GM19324 (cell line): ENCODE data around the gene AMH.
A peak's percentile ranks its signal among the peaks of the same experiment; 100 is the strongest.

ENCODE experiments used
- ATAC-seq: cut with Tn5 transposase; IDR thresholded peaks from one replicate; pipeline ENCODE4 v1.9.1; 2021; ENCODE audit warnings: mild to moderate bottlenecking, moderate library complexity; ENCODE audit not compliant: unreplicated experiment, low FRiP score

Gene AMH

DNA sequence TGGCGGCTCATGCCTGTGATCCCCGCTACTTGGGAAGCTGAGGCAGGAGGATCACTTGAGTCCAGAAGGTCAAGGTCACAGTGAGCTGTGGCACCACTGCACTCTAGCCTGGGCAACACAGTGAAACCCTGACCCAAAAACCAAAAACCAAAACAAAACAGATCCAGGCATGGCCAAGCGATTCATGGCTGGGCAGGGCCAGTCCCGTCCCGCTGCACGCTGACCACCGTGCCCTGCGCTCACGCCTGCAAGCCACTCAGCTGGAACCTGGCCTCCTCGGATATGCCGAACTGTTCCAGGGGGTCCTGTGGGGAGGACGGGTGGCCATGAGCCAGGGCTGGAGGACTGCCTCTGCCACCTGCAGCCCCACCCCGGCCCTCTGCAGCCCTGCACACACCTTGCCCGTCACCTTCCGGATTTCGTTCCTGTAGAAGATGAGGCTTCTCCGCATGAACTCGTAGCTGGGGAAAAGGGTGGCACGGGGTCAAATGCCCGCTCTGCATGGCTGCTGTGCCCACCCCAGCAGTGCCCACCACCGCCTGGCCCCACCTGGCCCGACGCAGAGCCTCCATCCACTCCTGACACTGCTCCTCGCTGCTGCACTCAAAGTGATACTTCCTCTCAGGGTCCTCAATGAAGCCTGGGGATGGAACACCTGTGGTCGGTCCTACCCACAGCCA is 15.4 kb upstream of the AMH start:
- ATAC-seq, result no peak

DNA sequence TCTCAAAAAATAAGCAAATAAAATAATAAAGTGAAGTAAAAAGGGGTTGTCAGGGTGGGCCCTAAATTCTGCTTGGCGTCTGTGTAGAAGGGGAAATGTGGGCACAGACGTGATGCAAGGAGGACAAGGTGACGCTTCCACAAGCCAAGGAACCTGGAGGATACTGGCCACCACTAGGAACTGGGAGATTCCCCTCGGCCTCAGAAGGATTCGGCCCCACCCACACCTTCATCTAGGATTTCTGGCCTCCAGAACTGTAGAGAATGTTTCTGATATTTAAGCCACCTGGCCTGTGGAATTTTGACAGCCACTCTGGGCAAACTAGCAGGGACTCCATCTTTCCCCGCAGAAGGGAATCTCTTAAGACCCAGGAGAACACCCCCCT is 14.1 kb upstream of the AMH start:
- no peak for ATAC-seq

- peak; percentile 10 for ATAC-seq
These were observed 13.6 kb upstream of the AMH start for GRCh38 chr19:2235381-2236063.

DNA sequence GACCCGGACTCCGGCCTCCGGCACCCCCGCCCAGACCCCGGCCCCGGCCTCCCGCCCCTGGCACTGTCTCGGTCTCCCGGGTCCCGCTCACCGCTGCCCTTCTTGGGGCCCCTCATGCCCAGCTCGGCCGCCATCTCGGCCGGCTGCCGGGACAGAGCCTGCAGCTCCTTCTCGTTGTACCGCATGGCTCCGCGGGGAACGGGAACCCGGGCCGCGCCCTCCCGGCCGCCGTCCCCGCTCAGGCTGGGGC is 13.1 kb upstream of the AMH start:
- no peak for ATAC-seq

DNA sequence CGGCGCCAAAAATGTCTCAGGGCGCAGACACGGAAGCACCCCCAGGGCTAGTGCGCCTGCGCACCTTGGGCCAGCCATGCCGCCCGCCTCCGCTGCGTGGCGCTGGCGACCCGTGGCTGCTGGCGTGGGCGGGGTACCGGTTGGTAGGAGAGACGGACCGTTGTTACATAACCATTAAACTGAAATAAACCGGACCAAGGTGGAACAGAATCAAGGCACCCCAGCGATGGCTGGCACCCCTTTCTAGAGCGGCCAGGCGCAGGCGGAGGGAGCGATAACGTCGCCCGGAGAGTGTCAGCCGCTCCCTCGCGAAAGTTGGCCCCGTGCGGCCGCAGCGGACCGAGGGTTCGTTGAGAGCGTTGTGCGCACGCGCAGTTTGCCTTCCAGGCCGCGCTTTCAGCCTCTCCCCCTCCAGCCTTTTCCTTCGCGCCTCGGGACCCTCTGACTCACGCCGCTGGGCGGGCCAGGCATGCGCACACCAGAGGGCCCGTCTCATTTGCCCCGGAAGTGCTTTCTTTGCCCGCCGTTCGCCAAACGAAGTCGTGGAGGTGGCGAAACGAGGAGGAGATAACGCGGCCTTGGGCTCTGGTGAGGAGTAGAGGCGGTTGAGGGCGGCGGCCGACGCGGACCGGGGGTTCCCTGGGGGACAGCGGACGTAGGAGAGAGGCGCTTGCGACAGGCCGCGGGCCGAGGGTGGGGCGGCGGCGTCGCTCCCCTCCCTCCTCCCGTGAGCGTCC is 12.6 kb upstream of the AMH start, which contains the start of the genes PLEKHJ1 and SF3A2:
PLEKHJ1 (minus strand) TSS at position 16 of the 737 bp plus-strand sequence. CDS start 81 bp downstream, outside the sequence.
SF3A2 (plus strand) TSS at position 511 of the 737 bp plus-strand sequence. CDS start 6,595 bp downstream, outside the sequence.
- ATAC-seq, result peak; percentile 85

- no peak for ATAC-seq
These were observed 11.9 kb upstream of the AMH start for GRCh38 chr19:2237051-2237868.

GRCh38 chr19:2237869-2238153 is 11.3 kb upstream of the AMH start:
- ATAC-seq, result no peak

DNA sequence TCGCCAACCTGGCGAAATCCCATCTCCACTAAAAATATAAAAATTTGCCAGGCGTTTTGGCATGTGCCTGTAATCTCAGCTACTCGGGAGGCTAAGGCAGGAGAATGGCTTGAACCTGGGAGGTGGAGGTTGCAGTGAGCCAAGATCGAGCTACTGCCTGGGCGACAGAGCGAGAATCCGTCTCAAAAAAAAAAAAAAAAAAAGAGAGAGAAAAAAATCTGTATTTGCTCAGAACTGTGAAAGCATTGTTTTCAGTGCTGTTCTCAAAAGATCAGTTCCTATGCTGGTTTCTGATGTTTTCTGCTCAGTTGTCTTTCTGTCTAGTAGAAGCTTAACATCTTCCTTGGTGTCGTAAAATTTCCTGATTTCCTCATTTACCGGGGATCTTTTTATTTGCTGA is 9.9 kb upstream of the AMH start:
- no peak for ATAC-seq

DNA sequence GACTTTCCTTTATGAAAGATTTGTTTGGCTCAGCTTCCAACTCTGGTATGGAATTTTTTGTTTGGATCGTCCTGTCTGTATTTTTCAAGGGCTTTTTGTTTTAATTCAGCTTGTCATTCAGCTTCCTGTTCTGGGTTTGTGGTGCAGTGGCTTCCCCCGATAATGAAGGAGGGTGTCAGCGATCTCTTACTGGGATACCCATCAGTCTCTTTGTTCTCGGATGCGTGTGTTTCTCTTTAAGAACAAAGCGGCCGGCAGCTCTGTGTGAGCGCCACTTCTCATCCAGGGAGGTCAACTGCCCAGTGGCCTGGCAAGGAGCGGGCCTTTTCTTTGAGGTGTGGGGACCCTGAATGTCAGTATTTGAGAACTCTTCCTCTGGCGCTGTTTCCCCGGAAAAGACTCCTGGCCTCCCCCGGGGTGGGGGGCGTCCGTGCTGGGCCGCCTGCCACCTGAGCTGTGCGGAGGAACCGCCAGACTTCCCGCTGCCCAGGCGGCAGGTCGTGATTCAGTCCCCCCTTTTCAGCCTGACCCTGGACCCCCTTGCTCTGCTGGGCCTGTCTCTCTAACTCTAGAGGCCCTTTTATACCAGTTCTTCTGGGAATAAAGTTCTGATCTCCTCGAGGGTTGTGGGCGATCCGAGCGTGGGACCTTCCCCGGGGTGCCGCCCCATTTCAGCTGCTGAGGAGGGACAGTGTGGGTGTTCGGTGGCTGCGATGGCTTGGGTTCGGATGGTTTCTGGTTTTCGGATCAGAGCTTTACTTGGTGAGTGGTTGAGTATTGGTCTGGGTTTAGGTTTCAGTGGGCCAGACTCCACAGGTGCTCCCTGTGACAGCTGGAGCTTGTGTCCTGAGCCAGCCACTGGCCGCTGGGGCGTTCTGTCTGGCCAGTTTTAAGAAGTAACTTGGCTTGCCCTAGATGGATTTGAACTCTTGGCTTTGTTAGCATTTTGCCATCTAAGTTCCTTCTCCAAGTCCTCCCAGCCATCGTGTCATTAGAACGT is 9.1 kb upstream of the AMH start:
- ATAC-seq, result no peak

DNA sequence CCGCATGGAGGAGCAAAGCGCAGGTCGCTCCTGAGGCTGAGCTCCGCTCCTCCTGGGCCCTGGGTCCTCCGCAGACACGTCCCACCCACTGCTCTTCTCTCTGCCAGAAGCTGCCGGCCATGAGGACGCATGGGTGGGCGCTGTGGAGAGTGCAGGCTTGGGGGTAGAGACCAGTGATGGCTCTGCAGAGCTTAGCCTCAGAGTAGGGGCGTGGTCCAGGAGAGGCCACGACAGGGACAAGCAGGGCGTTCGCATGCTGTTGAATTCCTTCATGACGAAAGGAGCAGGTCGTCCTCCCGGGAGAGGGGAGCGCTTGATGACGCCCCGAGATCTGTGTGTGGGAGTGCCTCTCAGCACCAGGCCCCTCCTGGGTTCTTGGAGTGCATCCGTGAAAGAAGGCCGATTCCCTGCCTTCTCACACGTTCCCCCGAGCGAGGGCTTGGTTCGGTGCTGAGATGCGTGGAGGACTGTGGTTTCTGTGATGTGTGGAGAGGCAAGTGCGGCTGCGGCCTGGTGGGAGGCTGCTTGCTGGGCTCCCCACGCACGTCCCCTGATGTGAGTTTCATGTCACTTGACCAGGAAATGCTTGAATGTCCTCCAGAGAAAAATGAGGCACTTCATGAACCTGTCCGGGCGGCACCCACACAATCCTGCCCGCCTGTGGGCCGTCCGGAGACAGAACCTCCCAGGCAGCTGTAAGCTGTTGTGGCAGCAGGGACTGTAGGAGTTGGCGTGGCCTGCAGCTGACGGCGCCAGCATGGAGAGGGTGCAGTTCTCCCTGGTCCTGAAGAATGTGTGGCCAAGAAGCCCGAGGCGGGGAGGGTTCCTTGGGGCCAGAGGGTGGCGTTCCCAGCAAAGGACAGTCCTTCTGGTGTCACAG is 8.0 kb upstream of the AMH start:
- ATAC-seq, result no peak

- ATAC-seq, result no peak
These were observed 7.0 kb upstream of the AMH start for GRCh38 chr19:2242092-2242537.

DNA sequence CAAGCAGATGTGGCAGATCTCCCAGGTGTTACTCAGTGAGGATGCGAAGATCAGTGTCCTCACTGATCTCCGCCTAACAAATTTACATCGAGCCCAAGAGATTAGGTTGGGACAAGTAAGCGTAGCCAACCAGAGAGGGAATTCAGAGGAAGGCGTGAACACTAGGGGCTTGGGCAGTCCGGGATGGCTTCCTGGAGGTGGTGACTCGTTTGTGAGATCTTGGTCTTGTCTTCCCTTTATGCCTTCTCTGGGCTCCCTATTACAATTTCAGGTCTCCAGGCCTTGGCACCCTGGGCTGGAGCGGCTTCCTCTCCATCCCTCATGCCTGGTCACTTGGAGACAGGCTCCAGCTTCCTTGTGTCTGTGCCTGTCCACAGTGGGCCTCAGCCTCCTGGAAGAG is 6.3 kb upstream of the AMH start:
- ATAC-seq, result no peak

- ATAC-seq, result no peak
These were observed 5.6 kb upstream of the AMH start for GRCh38 chr19:2243274-2244124.

DNA sequence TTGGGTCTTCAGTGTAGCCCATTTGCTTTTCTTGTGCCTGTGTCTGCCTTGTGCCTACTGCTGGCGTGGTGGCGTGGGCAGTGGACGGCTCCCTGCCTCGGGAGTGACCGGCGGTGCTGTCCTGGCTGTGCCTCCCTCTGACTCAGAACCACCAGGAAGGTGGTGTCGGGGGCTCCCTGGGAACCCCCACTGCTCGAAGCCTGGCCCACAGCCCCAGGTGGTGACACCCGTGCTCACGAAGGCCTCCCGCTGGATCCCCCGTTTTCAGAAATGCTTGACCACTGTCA is 5.1 kb upstream of the AMH start:
- ATAC-seq, result no peak

GRCh38 chr19:2244486-2244885 is 4.6 kb upstream of the AMH start:
- no peak for ATAC-seq

GRCh38 chr19:2245273-2245672 is 3.9 kb upstream of the AMH start:
- ATAC-seq, result no peak

DNA sequence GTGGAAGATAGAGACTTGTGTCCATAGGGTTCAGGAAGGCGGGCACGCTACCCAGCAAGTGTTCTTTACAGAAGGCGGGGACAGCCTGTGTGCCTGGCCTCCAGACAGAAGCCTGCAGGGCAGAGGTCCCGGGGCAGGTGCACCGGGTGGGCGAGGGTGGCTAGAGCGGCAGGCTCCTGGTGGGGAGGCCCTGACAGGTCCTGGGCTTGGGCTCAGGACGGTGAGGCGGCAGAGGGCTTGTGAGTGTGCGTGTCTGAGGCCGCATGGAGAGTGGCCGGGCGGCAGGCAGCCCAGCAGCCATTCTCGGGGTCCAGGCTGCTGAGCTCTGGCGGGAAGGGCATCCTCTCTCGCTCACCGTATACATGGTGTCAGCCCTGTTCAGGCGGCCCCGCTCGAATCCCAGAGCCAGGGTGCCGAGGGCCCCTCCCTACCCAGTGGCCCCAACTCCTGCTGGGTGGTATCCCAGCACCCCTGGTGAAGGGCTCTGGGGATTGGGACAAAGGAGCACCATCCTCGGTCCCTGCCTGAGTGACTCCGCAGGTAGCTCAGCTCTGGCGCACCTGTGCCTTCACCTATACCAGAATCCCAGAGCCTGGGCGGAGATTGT is 3.0 kb upstream of the AMH start:
- ATAC-seq, result no peak
